CD4-positive, alpha-beta T cell treated with Interleukin-15 for 1 hour (primary cell): Measurements from ENCODE around the gene PRKCZ.
A peak's percentile ranks its signal among the peaks of the same experiment; 100 is the strongest.

Experiments used
- DNase-seq: peaks from one replicate; pipeline ENCODE4 v3.0.0-alpha.2; 2020

PRKCZ gene

DNA sequence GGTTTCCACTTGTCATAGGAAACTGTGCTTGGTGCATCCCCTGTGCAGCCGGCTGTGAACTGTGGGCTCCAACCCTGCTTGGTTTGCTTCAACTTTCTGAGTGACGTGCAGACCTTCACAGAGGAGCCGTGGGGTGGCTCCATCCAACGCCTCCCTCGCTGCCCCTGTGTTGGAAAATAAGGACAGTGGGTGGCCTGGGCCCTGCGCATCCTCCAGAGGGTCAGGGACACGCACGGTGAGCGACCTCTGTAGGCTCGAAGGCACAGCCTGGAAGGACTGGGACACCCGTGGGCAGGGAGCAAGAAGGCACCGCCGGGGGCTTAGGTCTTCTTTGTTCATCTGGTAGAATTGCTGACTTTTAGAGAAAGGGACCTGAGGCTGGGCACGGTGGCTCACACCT lies 150.9 kb downstream of the PRKCZ start:
- no peak for DNase-seq

DNA sequence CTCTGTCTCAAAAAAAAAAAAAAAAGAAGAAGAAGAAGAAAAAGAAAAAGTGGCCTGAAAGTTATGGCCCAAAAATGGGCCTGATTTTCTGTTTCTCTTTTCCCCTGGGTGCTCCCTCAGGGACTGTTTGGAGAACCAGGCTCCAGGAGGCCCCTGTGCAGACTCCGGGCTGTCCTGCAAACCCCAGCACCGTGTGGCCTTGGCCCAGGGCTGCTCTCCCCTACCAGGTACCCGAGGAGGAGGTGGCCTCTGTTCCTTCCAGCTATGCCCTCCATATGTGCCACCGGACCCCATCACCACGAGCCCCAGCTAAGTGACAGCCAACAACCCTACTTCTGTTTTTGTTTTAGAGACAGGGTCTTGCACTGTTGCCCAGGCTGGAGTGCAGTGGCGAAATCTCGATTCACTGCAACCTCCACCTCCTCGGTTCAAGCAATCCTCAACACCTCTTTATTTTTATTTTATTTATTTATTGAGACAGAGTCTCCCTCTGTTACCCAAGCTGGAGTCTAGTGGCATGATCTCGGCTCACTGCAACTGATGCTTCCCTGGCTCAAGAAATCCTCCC lies 151.9 kb downstream of the PRKCZ start:
- no peak for DNase-seq

DNA sequence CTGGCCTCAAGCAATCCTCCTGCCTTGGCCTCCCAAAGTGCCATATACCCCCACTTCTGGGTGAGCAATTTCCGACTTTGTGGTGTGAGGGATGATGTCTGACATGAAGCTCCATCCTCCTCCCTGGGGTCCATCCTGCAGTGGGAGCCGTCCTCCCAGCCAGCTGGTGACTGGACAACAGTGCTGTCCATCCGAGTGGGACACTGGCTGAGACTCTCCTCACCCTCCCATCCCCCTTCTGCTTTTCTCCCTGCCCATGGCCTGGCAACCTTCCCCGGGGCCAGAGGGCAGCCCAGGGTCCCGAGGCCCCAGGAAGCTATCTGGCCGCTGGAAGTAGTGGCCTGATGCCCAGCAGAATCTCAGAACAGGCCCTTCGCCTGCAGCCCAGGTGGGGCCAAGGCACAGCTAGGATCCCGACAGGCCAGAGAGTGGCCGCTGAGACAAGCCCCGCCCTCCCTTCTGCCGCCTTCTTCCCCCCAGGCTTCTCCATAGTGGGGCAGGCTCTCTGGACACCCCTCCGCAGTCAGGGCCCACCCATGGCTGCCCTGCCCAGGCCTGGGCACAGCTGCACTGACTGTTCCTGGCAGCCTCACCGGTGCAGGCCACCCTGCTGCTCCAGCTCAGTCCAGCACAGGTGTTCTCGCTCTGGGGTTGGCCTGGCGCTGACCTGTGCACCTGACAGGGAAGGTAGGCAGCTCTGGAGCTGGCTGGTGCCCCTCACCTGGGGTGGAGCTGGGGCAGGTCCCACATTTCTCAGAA lies 152.8 kb downstream of the PRKCZ start:
- DNase-seq, result no peak

DNA sequence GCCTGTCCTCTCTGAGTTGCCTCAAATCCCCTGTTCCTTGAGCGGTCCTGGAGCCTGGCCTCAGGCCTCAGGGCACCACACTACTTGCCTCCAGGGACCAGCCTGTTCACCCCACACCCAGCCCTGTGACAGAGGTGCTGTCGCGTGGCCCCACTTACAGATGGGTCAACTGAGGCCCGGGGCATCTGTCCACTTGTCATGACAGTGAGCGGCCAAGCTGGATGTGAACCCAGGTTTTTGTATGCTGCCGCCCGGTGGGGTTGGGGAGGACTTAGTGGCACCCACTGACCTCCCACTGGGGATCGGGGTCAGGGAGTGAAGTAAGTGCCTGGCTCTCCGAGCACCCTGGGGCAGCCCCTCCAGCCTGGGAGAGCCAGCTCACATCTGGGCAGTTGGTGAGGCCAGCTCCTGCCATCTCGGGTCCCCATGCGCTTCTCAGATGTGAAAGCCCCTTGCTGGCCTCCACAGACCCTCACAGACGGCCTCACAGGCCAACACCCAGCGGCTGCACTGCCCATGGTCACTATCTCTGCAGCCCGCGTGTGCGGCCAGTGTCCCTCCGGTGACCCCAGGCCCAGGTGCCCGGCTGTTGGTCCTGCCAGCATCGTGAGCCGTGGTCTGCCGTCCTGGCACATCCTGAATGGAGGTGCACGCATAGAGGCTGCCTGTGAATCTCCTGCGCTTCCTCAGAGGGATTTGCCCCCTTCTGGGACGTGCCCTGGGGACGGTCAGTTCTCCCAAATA lies 153.6 kb downstream of the PRKCZ start:
- DNase-seq, result no peak

DNA sequence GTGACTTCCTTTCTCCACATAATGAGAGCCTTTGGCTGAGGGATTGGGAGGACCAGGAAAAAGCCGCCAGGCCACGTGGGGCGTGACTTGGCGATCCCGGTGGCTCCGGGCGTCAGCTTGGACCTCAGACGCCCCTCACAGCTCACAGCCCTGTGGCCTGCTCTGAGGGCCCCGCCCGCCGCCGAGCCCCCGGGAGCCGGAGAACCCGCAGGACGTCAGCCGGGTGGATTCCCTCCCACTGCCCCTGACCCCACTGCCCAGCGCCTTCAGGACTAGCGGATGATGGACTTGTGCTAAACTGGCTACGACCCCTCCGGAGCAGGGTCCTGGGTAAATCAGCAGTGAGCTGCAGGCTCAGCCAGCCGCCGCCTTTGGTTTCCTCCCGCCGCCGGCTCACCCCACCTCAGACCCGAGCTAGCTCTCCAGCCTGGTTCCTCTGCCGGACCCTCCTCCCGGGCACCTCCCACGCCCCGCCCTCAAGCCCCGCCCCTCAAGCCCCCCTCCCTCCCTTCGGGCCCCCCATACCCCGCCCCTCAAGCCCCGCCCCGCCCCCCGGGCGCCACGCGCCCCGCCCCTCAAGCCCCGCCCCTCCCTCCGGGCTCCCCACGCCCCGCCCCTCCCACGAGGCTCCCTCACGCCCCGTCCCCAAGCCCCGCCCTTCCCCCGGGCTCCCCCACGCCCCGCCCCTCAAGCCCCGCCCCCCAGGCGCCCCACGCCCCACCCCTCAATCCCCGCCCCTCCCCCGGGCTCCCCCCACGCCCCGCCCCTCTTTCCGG lies 154.4 kb downstream of the PRKCZ start:
- DNase-seq, result no peak

DNA sequence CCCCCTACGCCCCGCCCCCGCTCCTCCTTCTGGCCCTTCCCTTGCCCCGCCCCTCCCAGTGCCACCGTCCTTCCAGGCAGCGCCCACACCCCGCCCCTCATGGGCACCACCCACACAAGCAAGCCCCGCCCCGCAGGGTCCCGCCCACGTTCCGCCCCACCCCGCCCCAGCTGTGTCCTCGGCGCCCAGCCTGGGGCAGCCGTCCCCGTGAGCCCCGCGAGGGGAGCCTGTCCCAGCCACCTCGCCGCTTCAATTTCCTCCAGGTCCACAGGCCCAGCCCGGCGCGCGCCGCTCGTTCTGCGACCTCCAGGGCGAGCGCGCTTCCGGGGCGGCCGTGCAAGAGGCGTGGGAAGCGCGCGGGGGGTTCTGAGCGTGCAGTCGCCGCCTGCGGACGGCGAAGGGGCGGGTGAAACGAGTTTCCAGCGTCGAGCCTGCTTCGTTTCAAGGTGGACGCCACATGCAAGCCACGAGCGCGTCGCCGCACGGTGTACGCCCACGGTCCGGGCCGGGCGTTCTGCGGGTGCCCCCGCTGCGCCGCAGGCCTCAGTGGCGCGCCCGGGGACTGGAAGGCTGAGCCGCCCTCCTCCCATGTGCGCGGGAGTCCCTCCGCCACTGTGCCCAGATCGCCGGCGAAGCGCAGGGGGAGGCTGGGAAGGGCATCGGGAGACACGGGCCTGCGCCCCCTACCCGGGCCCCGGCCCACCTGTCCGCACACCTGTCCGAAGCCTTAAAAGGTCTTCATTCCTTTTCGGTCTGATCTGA lies 155.2 kb downstream of the PRKCZ start:
- peak; percentile 93 for DNase-seq

GRCh38 chr1:2206813-2207487 lies 156.7 kb downstream of the PRKCZ start:
- no peak for DNase-seq

DNA sequence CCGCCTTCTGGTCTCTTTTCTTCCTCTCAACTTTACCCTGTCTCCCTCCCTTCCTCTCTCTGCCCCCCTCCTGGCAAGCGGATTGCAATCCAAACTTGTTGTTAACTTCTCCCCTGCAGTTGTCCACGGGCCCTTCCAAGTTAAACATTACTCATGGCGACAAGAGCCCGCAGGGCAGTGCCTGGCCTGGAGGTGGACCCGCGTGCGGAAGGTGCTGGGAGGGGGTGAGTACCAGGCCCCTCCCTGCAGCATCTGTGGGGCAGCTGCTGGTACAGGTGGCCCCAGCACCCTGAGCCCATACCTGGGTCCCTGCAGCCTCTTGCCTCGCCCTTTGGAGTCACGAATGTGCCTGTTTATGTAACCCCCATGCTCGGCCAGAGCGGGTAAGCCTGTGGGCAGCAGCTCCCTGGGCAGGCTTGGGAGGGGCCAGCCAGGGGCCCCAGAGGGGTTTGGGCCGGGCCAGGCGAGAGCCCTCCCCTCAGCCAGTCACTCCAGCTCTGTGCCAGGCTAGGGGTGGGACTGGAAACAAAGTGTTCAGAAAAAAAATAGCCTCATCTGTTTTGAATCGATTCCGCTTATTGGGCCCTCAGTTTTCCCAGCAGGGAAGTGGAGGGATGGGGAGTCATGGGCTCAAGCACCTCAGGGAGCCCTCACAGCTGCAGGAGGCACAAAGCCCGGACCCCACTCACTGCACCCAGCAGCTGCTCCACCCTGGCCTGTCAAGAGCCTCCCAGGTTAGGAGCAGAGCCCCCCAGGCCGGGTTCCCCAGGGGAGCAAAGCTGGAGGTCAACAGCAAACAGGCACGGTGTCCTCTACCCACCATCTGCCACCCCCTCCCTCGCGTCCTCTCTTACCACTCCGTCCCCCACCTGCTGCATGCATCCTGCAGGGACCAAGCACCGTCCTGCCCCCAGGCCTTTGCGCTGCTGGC lies 158.4 kb downstream of the PRKCZ start:
- no peak for DNase-seq

- no peak for DNase-seq
Measured at GRCh38 chr1:2209400-2210083, 159.3 kb downstream of the PRKCZ start.

- DNase-seq, result no peak
Measured at GRCh38 chr1:2210084-2210653, 160.0 kb downstream of the PRKCZ start.

DNA sequence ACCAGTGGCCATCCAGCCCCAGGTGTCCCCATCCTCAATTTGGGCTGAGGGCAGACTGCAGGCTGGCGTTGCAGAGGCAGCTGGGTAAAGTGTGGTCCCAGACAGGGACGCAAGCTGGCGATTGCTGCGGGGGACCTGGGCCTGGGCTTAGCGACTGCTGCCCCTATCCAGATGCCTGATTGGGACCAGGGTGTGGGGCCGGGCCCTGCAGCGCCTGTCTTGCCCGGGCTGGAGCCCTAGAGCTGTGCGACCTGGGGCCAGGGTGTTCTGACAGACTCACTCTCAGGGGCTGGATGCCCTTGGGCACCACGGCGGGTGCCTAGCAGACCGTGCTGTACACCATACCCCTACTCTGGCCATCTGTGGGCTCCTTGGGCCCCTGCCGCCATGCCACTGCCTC lies 160.6 kb downstream of the PRKCZ start:
- DNase-seq, result no peak

- no peak for DNase-seq
Measured at GRCh38 chr1:2212274-2212531, 162.0 kb downstream of the PRKCZ start.

GRCh38 chr1:2212532-2213491 lies 162.6 kb downstream of the PRKCZ start:
- peak; percentile 87 for DNase-seq

- DNase-seq, result no peak
Measured at GRCh38 chr1:2213576-2214505, 163.6 kb downstream of the PRKCZ start.

- no peak for DNase-seq
Measured at GRCh38 chr1:2214541-2215241, 164.5 kb downstream of the PRKCZ start.

DNA sequence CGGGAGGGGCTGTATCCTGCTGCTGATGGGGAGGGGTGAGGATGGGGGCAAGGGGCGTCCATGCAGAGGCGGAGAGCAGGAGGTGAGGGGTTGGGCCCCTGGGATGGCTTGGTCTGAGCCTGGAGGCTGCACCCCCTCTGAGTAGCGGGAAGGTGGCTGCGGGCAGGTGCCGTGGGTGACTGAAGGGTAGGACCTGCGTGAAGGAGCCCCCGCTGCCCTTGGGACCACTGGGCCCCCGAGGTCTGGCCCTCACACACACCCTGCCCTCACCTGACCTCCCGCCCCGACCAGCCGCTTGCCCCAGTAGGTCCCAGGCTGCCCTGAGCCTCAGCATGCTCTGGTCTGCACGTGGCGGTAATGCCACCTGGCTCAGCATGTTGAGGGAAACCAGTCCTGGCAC lies 165.1 kb downstream of the PRKCZ start:
- no peak for DNase-seq
